HT-29 (cell line): ENCODE measurements around the gene CDH1. TPM values are rescaled to one million over a fixed set of nuclear protein-coding genes. Genes with fewer than 3 reads are reported as not detected.
A peak's percentile ranks its signal among the peaks of the same experiment; 100 is the strongest.

Experiments used
- DNase-seq: peaks from one replicate; pipeline ENCODE4 v3.0.0-alpha.2; 2015; ENCODE audit warnings: low spot score
- small RNA-seq: library from RNA; depleted of rRNA; stranded (forward); fragments of <200 nt; gene quantifications from one replicate; pipeline ENCODE3, GENCODE V24; 2014
- total RNA-seq: library from RNA; depleted of rRNA; stranded (reverse); fragments of >200 nt; shearing (Covaris generic); gene quantifications from 2 replicates; pipeline ENCODE4 v1.2.3, GENCODE V29; 2014; rRNA removed

Gene CDH1
- total RNA-seq, 1 experiment from 2014 or later: 251 TPM

DNA sequence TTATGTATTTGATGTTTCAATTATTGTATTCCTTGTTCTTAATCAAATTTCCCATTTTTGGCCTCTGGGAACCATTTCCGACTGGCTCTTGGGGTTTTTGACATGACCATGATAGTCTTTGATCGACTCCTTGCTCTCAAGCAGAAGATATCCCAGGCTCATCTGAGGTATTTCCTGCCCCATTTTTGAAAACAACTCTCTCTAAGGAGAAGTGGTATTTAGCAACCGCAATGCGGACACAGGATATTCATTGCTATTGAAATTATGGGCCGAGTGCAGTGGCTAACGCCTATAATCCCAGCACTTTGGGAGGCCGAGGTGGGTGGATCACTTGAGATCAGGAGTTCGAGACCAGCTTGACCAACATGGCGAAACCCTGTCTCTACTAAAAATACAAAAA is 111.7 kb downstream of the CDH1 start:
- DNase-seq: no peak

DNA sequence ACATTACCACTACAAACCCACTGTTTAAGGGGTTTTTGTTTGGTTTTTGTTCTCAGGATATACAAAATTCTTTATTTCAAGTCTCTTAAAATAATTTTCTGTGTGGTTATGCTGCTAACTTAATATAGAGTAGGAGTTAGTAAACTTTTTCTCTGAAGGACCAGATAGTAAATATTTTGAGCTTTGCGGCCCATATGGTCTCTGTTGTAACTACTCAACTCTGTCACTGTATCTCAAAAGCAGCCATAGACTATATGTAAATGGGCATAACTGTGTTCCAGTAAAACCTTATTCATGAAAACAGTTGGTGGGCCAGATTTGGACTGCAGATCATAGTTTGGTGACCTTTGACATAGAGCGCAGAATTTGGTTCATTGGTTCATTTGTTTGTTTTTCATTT is 113.4 kb downstream of the CDH1 start:
- DNase-seq: no peak

DNA sequence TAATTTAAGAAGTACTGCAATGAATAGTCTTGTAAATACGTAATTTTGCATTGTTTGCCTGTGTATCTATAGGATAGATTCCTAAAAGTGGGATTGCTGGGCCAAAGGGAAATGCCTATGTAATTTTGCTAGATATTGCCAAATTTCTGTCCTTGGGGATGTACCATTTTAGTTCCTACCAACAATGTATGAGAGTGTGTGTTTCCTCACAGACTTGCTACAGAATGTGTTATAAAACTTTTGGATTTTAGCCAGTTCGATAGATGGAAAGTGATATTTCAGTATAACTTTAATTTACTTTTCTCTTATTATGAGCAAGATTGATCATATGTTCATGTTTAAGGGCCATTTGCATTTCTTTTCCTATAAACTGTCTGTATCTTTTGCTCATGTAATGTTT is 114.5 kb downstream of the CDH1 start:
- no peak for DNase-seq

DNA sequence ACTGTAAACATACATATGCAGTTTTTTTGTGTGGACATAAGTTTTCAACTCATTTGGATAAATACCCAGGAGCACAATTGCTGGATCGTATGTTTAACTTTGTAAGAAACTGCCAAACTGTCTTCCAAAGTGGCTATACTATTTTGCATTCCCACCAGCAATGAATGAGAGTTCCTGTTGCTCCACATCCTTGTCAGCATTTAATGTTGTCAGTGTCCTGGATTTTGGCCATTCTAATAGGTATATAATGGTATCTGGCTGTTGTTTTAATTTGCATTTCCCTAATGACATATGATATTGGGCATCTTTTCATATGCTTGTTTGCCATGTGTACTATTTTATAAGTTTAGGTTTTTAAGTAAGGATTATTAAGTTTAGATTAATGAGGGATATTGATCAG is 120.4 kb downstream of the CDH1 start:
- DNase-seq: no peak

DNA sequence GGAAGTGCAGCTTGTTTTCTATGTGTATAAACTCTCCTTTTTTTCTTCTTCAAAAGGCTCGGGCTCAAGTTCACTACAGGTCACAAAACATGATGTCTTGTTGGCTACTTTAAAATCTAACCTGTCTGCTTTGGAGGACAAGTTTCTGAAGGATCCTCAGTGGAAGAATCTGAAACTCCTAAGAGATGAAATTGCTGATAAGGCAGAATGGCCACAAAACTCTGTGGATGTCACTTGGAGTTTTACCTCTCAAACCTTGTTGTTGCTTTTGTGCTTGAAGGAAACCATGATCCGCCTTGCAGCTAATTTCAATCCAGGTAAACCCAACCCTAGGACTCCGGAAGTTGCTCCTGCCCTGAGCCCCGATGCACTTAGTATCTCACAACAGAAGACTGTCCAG is 122.7 kb downstream of the CDH1 start:
- DNase-seq: no peak

DNA sequence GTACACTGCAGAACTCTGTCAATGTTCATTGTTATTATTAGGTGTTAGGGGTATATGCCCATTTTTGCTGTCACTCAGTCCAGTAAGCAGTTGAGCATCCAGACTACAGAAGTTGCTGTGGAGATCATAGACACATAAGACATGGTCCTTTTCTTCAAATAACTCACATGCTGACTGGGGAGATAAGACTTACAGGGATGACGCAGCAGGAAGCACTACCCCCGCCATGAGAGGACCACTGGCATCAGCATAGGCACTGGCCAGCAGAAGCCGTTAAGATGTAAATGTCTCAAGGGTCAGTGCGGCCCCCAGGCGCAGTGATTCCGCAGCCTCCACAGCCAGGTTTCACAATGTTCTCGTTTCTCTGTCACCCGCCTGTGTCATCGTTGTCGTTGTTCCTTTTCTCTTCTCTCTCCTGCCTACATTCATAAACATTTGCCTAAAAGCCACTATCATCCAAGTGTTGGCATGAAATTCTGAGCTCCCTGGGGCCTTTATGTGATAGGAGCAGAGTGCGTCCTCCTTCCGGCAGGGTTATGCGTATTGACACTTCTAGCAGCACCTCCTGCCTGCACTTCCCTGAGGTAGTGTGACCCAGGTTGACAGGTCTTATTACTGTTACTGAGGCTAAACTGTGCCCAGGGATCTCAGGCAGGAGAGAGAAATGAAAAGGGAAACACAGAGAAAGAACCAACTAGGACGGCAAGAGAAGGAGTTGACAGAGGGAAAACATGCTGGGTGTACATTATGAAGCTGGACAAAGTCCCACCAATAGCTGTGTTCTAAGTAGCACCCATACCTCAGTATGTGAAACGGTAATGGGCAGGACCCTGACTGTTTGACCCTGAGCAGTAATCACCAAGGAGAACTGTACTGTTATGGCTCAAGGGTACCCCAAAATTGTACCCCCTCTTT is 124.1 kb downstream of the CDH1 start:
- no peak for DNase-seq

DNA sequence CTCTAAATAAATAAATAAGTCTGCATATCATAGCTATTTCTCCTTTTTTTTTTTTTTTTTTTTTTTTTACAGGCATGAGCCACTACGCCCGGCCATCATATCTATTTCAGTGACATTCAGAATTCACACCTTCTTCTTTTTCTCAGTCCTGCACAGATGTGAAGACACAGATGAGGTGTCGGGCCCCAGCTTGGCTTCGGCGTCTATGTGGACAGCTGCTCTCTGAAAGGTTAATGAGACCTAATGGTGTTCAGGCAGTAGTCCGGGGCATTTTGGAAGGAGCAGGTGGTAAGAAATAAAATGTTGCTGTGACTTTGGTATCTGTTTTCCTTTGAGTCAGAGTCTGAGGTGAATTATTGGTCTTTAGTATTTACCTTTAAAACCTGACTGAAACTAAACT is 129.8 kb downstream of the CDH1 start:
- DNase-seq: no peak

DNA sequence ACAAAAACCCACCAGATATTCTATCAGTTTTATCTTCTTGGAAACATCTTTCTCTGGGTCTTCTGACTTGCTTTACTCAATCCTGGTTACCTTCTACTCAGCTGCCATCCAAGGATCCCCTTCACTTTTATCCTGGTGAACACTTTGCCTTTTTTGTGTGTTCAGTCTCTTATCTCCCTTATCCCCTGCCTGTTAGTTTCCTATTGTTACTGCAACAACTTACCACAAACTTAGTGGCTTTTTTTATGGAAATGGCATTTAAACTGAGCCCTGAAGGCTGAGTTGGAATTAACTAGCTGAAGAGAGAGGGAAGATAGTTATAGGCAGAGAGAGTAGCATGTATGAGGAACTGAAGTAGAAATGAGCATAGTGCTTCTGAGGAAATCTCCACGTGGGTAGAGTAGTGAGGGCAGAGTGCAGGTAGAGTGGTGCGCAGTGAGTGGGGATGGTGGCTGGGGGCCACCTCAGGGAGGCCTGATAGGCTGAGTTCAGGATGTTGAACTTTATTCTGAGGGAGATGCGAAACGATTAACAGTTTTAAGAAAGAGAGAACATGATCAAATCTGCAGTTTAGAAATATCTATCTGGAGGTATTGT is 132.5 kb downstream of the CDH1 start:
- no peak for DNase-seq

DNA sequence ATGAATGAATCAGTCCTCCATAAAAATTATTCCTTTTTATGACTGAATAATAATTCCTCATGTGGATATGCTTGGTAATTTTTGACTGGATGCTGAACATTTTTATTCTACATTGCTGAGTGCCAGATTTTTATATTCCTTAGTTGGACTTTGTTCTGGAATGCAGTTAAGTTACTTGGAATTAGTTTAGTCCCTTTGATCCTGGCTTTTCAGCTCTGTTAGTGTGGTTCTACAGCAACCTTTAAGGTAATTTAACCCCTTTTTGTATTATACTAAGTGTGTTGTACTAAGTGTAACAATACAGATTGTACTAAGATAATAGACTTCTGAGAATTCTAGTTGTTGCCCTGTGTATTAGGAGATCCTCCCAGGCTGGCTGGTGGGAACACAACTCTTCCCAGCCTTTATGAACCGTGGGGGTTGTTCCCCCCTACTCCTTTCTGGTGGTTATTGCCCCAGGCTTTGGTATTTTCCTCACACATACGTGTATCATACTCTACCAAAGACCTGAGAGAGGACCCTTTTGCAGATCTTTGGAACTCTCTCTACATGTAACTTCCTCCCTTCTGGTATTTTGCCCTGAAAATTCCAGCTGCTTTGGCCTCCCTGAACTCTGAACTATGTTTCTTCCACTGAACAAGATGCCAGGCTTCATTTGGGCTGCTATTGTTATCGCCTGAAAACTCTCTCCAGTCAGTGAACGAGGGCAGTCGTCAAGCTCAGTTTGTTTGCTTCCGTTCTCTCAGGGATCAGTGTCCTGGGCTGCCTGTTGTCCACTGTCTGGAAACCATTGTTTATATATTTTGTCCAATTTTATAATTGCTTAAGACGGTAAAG is 136.8 kb downstream of the CDH1 start:
- peak; percentile 25 for DNase-seq

DNA sequence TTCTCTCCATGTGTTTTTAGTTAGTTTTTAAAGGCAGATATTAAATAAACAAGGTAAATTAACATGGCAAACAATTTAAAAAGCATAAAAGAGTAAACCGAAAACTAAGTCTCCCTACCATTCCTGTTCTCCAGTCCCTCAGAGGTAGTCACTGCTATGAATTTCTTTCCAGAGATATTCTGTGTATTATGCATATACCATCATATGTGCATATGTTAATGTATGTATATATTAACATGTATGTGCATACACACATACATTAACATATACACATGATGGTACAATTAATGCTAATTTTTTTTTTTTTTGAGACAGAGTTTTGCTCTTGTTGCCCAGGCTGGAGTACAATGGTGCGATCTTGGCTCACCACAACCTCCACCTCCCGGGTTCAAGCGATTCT is 138.8 kb downstream of the CDH1 start:
- no peak for DNase-seq

DNA sequence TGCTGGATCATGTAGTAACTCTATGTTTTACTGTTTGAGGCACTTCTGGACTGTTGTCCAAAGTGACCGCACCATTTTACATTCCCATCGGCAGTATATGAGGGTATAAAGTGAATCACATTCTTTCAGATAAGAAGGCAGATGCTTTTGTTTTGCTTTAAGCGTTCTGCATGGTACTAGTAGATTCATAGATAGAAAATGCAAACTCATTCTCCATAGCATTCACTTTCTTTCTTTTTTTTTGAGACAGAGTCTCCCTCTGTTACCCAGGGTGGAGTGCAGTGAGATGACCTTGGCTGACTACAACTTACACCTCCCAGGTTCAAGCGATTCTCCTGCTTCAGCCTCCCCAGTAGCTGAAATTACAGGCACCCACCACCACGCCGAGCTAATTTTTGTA is 146.6 kb downstream of the CDH1 start:
- no peak for DNase-seq

DNA sequence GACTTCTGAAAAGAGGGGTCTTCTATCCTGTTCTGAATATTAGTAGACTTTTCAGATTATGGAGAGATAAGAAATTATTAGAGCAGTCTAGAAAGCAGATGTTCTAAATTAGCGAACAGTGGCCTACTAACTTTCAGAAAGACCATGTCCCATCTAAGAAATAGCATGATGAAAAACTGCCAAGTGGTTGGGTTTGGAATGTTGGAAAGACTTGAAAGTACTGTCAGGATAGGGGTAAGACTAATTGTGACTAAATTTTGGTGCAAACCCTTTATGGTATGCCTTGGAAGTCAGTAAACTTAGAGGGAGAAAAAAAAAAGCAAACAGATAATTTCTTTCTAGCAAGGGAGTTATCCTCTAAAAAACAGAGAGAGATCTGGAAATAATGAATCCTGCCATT is 147.3 kb downstream of the CDH1 start:
- no peak for DNase-seq

Small RNA genes lying within 50 kb of the gene (small RNA-seq; reads per million reads assigned to genes)
- gene RNA5SP429: not detected

Other genes with a start within 250 kb of the CDH1 start
- 8.3 and 9.3 TPM in 2 replicates for gene ZFP90, start 198.0 kb upstream of the CDH1 start, total RNA-seq
- 2.9 and 4.2 TPM in 2 replicates for gene CDH3, start 92.0 kb upstream of the CDH1 start, total RNA-seq
- 2.7 and 3.6 TPM in 2 replicates for gene TANGO6, start 106.2 kb downstream of the CDH1 start, total RNA-seq